GM23338 (cell line): Measurements from ENCODE around the gene C1orf198. TPM values are rescaled to one million over a fixed set of nuclear protein-coding genes. Genes with fewer than 3 reads are reported as not detected.

Experiments used
- ATAC-seq: fragments of 200-7000 bp; cut with Tn5 transposase; 3 replicates; pipeline ENCODE4 v1.9.1; 2020
- DNase-seq: peaks from one replicate; pipeline ENCODE4 v3.0.0-alpha.2; 2015; ENCODE audit warnings: low spot score
- H2AFZ ChIP-seq: fragments of 200-600 bp; sonication (generic); 2 replicates; pipeline ENCODE4 v1.8.0; 2016; ENCODE audit warnings: antibody characterized with exemption, mild to moderate bottlenecking, moderate library complexity
- H3F3A ChIP-seq: fragments of 200-600 bp; sonication (generic); replicated peaks from 2 replicates; pipeline ENCODE4 v1.8.0; 2017; ENCODE audit warnings: antibody characterized with exemption, mixed run types, low read depth
- H3K27ac ChIP-seq: fragments of 200-600 bp; sonication (generic); 2 replicates; pipeline ENCODE4 v1.6.1; 2016; ENCODE audit warnings: low read depth
- H3K27me3 ChIP-seq: fragments of 200-600 bp; sonication (generic); 2 replicates; pipeline ENCODE4 v1.8.0; 2016; ENCODE audit warnings: mild to moderate bottlenecking, mixed run types, moderate library complexity; ENCODE audit not compliant: insufficient read depth
- H3K36me3 ChIP-seq: fragments of 200-600 bp; sonication (generic); 2 replicates; pipeline ENCODE4 v1.8.0; 2016; ENCODE audit warnings: mild to moderate bottlenecking; ENCODE audit not compliant: insufficient read depth
- H3K4me1 ChIP-seq: fragments of 200-600 bp; sonication (generic); 2 replicates; pipeline ENCODE4 v1.8.0; 2016; ENCODE audit warnings: mild to moderate bottlenecking, moderate library complexity; ENCODE audit not compliant: insufficient read depth
- H3K4me2 ChIP-seq: fragments of 200-600 bp; sonication (generic); 2 replicates; pipeline ENCODE4 v1.7.1; 2017; ENCODE audit warnings: mixed run types
- H3K4me3 ChIP-seq: fragments of 200-600 bp; sonication (generic); 2 replicates; pipeline ENCODE4 v1.6.1; 2016; ENCODE audit warnings: mixed run types
- H3K79me2 ChIP-seq: fragments of 200-600 bp; sonication (generic); replicated peaks from 2 replicates; pipeline ENCODE4 v1.8.0; 2017; ENCODE audit warnings: mild to moderate bottlenecking; ENCODE audit not compliant: insufficient read depth
- H3K9me2 ChIP-seq: fragments of 200-600 bp; sonication (generic); 2 replicates; pipeline ENCODE4 v1.8.0; 2017; ENCODE audit not compliant: insufficient read depth
- H4K20me1 ChIP-seq: fragments of 200-600 bp; sonication (generic); replicated peaks from 2 replicates; pipeline ENCODE4 v1.8.0; 2017; ENCODE audit warnings: mild to moderate bottlenecking; ENCODE audit not compliant: insufficient read depth
- H3K27ac Mint-ChIP-seq: 2 replicates; pipeline ENCODE4 v1.8.0; 2020; ENCODE audit warnings: inconsistent platforms, mild to moderate bottlenecking, moderate library complexity, mixed read lengths
- H3K27me3 Mint-ChIP-seq: 3 replicates; pipeline ENCODE4 v1.8.0; 2022; ENCODE audit warnings: low read depth, mild to moderate bottlenecking, moderate library complexity, mixed read lengths, inconsistent platforms; ENCODE audit not compliant: insufficient read depth, poor library complexity
- H3K36me3 Mint-ChIP-seq: 3 replicates; pipeline ENCODE4 v1.8.0; 2021; ENCODE audit warnings: low read depth, mild to moderate bottlenecking, inconsistent platforms, moderate library complexity, mixed read lengths
- H3K4me1 Mint-ChIP-seq: 3 replicates; pipeline ENCODE4 v1.8.0; 2020; ENCODE audit warnings: mild to moderate bottlenecking, inconsistent platforms, mixed read lengths
- H3K4me3 Mint-ChIP-seq: 3 replicates; pipeline ENCODE4 v1.8.0; 2021; ENCODE audit warnings: moderate library complexity, mild to moderate bottlenecking, inconsistent platforms, mixed read lengths
- H3K9me3 Mint-ChIP-seq: 3 replicates; pipeline ENCODE4 v1.8.0; 2020; ENCODE audit warnings: moderate library complexity, mild to moderate bottlenecking, inconsistent platforms, mixed read lengths
- EZH2phosphoT487 ChIP-seq: fragments of 200-600 bp; sonication (generic); IDR thresholded peaks from one replicate; pipeline ENCODE4 v1.8.1; 2018; ENCODE audit warnings: antibody characterized with exemption; ENCODE audit not compliant: unreplicated experiment
- JUNB ChIP-seq: IDR thresholded peaks from one replicate; pipeline ENCODE4 v1.6.1; 2016; ENCODE audit warnings: antibody characterized with exemption; ENCODE audit not compliant: unreplicated experiment
- polyA plus RNA-seq: library from polyadenylated mRNA; unstranded; fragments of >200 nt; fragmentation: Nextera tagmentation; extraction: Ambion mirVana; gene quantifications from 2 replicates; pipeline ENCODE4 v1.2.1, GENCODE V29; 2016
- total RNA-seq: library from RNA; depleted of rRNA; stranded (reverse); fragments of >200 nt; shearing (Covaris generic); gene quantifications from 2 replicates; pipeline ENCODE4 v1.2.3, GENCODE V29; 2014
- TF ChIP-seq, protein P1 (sequence below): fragments of 250-450 bp; sonication (Bioruptor Pico); IDR thresholded peaks from 2 replicates; pipeline ENCODE4 v1.5.0; 2020; ENCODE audit warnings: mild to moderate bottlenecking, moderate library complexity
- TF ChIP-seq, protein P2 (sequence below): IDR thresholded peaks from one replicate; pipeline ENCODE4 v1.6.1; 2018; ENCODE audit warnings: antibody characterized with exemption; ENCODE audit not compliant: unreplicated experiment

C1orf198 gene
- total and polyA plus RNA-seq, 2 experiments from 2014 or later = 14.9 to 46.6 TPM

DNA sequence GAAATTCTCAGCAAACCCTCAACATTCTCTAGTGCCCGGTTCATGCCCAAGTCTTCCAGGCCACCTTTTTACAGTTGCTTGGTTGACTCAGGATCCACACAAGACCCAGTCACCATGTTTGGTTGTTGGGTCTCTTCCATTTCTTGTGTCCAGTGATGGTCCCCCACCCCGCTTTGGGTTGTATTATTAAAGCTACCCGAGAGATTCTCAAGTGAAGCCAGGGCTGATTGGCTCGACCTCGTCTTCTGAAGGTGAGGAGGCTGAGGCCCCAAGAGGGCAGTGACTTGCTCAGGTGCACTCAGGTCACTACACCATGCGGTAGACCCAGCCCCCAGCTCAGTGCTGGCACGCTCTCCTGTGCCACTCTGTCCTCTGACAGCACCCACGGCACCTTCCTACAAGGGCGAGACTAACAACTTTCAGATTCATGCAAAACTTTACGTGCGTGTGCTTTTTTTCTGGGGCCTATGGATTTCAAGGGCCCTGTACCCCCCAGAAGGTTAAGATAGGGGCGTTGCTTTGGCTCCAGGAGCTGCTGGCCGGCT is 70.9 kb downstream of the C1orf198 start (continued):
- TF ChIP-seq, protein P1, sequence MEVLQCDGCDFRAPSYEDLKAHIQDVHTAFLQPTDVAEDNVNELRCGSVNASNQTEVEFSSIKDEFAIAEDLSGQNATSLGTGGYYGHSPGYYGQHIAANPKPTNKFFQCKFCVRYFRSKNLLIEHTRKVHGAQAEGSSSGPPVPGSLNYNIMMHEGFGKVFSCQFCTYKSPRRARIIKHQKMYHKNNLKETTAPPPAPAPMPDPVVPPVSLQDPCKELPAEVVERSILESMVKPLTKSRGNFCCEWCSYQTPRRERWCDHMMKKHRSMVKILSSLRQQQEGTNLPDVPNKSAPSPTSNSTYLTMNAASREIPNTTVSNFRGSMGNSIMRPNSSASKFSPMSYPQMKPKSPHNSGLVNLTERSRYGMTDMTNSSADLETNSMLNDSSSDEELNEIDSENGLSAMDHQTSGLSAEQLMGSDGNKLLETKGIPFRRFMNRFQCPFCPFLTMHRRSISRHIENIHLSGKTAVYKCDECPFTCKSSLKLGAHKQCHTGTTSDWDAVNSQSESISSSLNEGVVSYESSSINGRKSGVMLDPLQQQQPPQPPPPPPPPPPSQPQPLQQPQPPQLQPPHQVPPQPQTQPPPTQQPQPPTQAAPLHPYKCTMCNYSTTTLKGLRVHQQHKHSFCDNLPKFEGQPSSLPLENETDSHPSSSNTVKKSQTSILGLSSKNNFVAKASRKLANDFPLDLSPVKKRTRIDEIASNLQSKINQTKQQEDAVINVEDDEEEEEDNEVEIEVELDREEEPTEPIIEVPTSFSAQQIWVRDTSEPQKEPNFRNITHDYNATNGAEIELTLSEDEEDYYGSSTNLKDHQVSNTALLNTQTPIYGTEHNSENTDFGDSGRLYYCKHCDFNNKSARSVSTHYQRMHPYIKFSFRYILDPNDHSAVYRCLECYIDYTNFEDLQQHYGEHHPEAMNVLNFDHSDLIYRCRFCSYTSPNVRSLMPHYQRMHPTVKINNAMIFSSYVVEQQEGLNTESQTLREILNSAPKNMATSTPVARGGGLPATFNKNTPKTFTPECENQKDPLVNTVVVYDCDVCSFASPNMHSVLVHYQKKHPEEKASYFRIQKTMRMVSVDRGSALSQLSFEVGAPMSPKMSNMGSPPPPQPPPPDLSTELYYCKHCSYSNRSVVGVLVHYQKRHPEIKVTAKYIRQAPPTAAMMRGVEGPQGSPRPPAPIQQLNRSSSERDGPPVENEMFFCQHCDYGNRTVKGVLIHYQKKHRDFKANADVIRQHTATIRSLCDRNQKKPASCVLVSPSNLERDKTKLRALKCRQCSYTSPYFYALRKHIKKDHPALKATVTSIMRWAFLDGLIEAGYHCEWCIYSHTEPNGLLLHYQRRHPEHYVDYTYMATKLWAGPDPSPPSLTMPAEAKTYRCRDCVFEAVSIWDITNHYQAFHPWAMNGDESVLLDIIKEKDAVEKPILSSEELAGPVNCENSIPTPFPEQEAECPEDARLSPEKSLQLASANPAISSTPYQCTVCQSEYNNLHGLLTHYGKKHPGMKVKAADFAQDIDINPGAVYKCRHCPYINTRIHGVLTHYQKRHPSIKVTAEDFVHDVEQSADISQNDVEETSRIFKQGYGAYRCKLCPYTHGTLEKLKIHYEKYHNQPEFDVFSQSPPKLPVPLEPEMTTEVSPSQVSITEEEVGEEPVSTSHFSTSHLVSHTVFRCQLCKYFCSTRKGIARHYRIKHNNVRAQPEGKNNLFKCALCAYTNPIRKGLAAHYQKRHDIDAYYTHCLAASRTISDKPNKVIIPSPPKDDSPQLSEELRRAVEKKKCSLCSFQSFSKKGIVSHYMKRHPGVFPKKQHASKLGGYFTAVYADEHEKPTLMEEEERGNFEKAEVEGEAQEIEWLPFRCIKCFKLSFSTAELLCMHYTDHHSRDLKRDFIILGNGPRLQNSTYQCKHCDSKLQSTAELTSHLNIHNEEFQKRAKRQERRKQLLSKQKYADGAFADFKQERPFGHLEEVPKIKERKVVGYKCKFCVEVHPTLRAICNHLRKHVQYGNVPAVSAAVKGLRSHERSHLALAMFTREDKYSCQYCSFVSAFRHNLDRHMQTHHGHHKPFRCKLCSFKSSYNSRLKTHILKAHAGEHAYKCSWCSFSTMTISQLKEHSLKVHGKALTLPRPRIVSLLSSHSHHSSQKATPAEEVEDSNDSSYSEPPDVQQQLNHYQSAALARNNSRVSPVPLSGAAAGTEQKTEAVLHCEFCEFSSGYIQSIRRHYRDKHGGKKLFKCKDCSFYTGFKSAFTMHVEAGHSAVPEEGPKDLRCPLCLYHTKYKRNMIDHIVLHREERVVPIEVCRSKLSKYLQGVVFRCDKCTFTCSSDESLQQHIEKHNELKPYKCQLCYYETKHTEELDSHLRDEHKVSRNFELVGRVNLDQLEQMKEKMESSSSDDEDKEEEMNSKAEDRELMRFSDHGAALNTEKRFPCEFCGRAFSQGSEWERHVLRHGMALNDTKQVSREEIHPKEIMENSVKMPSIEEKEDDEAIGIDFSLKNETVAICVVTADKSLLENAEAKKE (CRISPR knock-in tag) = no peak
- TF ChIP-seq EZH2phosphoT487 = no peak
- TF ChIP-seq JUNB = no peak

DNA sequence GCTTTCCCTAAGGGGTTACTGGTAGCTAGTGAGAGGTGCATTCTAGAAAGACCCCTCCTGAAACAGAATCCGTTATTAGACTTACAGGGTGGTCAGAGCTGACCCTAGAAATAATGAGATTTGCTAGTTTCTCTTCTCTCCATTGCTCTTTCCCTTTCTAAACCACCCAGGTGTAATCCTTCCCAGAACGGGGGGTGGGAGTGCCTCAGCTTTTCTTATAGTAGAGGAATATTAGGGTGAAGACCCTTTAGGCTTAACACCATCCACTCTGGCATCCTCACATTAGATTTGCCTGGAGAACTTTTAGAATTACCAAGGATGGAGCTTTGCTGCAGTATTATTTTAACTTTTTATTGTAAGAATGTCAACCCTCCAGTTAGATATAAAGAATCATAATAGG is 71.7 kb downstream of the C1orf198 start:
- no peak overlapping the region for H3K4me2 ChIP-seq
- TF ChIP-seq, protein P2, sequence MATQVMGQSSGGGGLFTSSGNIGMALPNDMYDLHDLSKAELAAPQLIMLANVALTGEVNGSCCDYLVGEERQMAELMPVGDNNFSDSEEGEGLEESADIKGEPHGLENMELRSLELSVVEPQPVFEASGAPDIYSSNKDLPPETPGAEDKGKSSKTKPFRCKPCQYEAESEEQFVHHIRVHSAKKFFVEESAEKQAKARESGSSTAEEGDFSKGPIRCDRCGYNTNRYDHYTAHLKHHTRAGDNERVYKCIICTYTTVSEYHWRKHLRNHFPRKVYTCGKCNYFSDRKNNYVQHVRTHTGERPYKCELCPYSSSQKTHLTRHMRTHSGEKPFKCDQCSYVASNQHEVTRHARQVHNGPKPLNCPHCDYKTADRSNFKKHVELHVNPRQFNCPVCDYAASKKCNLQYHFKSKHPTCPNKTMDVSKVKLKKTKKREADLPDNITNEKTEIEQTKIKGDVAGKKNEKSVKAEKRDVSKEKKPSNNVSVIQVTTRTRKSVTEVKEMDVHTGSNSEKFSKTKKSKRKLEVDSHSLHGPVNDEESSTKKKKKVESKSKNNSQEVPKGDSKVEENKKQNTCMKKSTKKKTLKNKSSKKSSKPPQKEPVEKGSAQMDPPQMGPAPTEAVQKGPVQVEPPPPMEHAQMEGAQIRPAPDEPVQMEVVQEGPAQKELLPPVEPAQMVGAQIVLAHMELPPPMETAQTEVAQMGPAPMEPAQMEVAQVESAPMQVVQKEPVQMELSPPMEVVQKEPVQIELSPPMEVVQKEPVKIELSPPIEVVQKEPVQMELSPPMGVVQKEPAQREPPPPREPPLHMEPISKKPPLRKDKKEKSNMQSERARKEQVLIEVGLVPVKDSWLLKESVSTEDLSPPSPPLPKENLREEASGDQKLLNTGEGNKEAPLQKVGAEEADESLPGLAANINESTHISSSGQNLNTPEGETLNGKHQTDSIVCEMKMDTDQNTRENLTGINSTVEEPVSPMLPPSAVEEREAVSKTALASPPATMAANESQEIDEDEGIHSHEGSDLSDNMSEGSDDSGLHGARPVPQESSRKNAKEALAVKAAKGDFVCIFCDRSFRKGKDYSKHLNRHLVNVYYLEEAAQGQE = no peak
- ATAC-seq = no peak
- Mint-ChIP-seq H3K9me3 (no peaks in the 10 kb centered on the region), H3K36me3 (no peaks in the 10 kb centered on the region), H3K27me3 (no peaks in the 10 kb centered on the region), H3K4me3 (no peak overlapping the region), H3K4me1 (peaks cover 3% of the 10 kb centered on the region; the same call in 2 of the 3 replicates), H3K27ac (no peak overlapping the region)
- H3K36me3 ChIP-seq = no peaks in the 10 kb centered on the region
- H3K79me2 ChIP-seq = no peaks in the 10 kb centered on the region
- no peak overlapping the region for H3K27ac ChIP-seq
- no peaks in the 10 kb centered on the region for H3K9me2 ChIP-seq
- H3K4me3 ChIP-seq = no peak overlapping the region
- no peak overlapping the region for H2AFZ ChIP-seq
- H3K4me1 ChIP-seq = no peaks in the 10 kb centered on the region
- no peaks in the 10 kb centered on the region for H3F3A ChIP-seq
- H3K27me3 ChIP-seq = peaks cover 6% of the 10 kb centered on the region; the same call in 1 of the 2 replicates
- H4K20me1 ChIP-seq = no peaks in the 10 kb centered on the region
- no peak for DNase-seq
